Neural cell (in vitro differentiated cells): ENCODE measurements around the gene SNRNP27.

ENCODE experiments used
- EP300 ChIP-seq: fragments of 450-650 bp; conservative IDR thresholded peaks from 2 replicates; pipeline ENCODE4 v1.6.1; 2014; ENCODE audit warnings: antibody characterized with exemption, mild to moderate bottlenecking, moderate library complexity; ENCODE audit not compliant: poor library complexity, severe bottlenecking
- EZH2 ChIP-seq: fragments of 200-600, 300-800 bp; shearing (Covaris generic), sonication (generic); IDR thresholded peaks from 2 replicates; pipeline ENCODE4 v1.6.1; 2014; ENCODE audit warnings: antibody characterized with exemption, low read length, borderline replicate concordance, mild to moderate bottlenecking; ENCODE audit not compliant: insufficient read depth, poor library complexity, severe bottlenecking
- MXI1 ChIP-seq: fragments of 450-650 bp; conservative IDR thresholded peaks from 2 replicates; pipeline ENCODE4 v1.6.1; 2014; ENCODE audit warnings: antibody characterized with exemption, mild to moderate bottlenecking; ENCODE audit not compliant: poor library complexity, severe bottlenecking
- POLR2AphosphoS5 ChIP-seq: IDR thresholded peaks from 2 replicates; pipeline ENCODE4 v1.6.1; 2012
- RAD21 ChIP-seq: fragments of 450-650 bp; conservative IDR thresholded peaks from 2 replicates; pipeline ENCODE4 v1.6.1; 2014; ENCODE audit warnings: antibody characterized with exemption, mild to moderate bottlenecking, moderate library complexity
- REST ChIP-seq: IDR thresholded peaks from 2 replicates; pipeline ENCODE4 v1.6.1; 2012; ENCODE audit warnings: borderline replicate concordance
- SMC3 ChIP-seq: fragments of 450-650 bp; conservative IDR thresholded peaks from 2 replicates; pipeline ENCODE4 v1.6.1; 2014; ENCODE audit warnings: antibody characterized with exemption, mild to moderate bottlenecking, moderate library complexity; ENCODE audit not compliant: poor library complexity
- TAF1 ChIP-seq: IDR thresholded peaks from 2 replicates; pipeline ENCODE4 v1.6.1; 2012; ENCODE audit warnings: low read depth
- TF ChIP-seq, protein P1 (sequence below): fragments of 450-650 bp; IDR thresholded peaks from 2 replicates; pipeline ENCODE4 v1.5.1; 2014; ENCODE audit warnings: antibody characterized with exemption, mild to moderate bottlenecking, moderate library complexity; ENCODE audit not compliant: poor library complexity, severe bottlenecking

GRCh38 chr2:69916106-69916505 is 22.4 kb downstream of the SNRNP27 start:
- TF ChIP-seq, protein P1, sequence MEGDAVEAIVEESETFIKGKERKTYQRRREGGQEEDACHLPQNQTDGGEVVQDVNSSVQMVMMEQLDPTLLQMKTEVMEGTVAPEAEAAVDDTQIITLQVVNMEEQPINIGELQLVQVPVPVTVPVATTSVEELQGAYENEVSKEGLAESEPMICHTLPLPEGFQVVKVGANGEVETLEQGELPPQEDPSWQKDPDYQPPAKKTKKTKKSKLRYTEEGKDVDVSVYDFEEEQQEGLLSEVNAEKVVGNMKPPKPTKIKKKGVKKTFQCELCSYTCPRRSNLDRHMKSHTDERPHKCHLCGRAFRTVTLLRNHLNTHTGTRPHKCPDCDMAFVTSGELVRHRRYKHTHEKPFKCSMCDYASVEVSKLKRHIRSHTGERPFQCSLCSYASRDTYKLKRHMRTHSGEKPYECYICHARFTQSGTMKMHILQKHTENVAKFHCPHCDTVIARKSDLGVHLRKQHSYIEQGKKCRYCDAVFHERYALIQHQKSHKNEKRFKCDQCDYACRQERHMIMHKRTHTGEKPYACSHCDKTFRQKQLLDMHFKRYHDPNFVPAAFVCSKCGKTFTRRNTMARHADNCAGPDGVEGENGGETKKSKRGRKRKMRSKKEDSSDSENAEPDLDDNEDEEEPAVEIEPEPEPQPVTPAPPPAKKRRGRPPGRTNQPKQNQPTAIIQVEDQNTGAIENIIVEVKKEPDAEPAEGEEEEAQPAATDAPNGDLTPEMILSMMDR = no peak
- TF ChIP-seq EP300 (no peak), EZH2 (no peak), POLR2AphosphoS5 (no peak), REST (no peak), TAF1 (no peak), RAD21 (no peak), SMC3 (no peak), MXI1 (no peak)
